Activated effector memory CD4-positive, alpha-beta T cell treated with anti-CD3 and anti-CD28 coated beads, Interleukin-2, amount 50 U/mL, for 16 hours (primary cell): ENCODE measurements around the gene RCE1.
A peak's percentile ranks its signal among the peaks of the same experiment; 100 is the strongest.

Experiments used
- DNase-seq: peaks from one replicate; pipeline ENCODE4 v3.0.0-alpha.2; 2020

RCE1 gene

DNA sequence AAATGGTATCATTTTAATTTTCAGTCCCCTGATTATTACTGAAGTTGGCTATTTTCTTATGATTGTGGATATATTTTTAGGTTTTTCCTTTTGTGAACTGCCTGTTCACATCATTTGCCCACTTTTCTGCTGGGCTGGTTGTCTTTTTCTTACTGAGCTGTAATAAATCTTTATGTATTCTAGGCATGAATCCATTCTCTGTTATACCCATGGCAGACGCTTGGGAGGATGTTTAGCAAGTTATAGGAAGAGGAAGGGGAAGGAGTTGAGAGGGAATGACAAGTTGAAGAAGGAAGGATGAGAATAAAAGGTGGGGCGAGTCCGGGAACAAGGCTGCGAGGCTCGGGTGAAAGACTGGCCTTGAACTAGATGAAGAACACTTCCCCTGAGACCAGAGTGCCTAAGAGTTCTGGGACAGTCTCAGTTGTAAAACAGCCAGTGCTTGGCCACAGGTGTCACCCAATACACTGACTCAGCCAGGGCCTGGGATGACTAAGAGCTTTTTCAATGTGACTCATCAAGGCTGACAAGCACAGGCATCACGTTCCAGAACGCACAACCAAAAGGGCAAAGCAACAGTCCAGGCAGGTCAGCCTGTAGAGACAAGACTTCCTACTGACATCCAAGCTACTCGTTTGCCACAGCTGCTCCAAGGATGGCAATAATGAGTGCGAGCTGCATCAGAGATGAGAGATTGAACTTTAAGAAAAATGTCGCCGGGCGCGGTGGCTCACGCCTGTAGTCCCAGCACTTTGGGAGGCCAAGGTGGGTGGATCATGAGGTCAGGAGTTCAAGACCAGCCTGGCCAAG, 48.8 kb downstream of the RCE1 start:
- peak; percentile 80 for DNase-seq

DNA sequence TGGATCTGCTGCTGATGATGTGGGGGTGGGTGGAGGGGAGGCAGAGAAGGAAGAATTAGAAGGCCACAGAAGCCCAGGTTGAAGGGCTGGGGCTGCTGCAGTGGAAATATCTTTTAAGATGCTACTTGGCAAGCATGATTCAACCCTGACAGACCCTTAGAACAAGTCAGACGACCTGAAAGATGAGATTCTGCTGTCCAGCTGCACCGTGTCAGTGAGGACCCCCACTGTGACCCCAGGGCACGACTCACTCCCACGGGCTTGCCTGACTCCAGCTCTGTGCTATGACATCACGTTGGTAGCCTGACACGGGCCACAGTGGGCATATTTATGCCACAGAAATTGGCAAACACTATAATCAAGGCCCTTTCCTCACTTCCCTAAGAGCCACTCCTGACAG, 49.7 kb downstream of the RCE1 start:
- no peak for DNase-seq

DNA sequence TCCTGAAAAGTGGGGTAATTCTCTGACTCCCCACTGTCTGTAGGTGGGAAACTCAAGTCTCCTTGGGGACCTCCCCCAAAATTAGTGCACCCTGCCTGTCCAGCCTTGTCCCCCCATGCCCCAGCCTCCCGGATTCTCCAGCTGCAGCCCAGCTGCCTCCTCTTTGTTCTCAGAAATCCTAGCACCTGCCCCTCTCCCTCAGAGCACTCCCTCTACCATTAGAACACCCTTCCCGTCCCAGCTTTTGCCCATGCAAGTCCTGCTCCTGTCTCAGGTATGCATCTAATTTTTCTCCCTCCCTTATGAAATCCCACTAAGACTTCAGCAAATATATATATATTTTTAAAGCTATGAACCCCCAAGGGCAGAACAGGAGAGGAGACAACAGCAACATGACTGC, 50.9 kb downstream of the RCE1 start:
- DNase-seq = no peak
